Measurements from ENCODE around the gene ATG10. TPM values are rescaled to one million over a fixed set of nuclear protein-coding genes. Genes with fewer than 3 reads are reported as not detected.

ATG10 gene
- total RNA-seq, 1 experiment from 2014 or later, result 13.1 TPM

Other genes starting within 250 kb of the ATG10 start
- 21.8 and 27.2 TPM in 2 replicates for gene SSBP2, start 220.9 kb upstream of the ATG10 start, total RNA-seq (2014; rRNA removed)

Measured in LHCN-M2 (cell line).